GM18951 (cell line): Measurements from ENCODE around the gene MPP3.

Source experiments
- POLR2A ChIP-seq: IDR thresholded peaks from 4 replicates; pipeline ENCODE4 v1.6.1; 2011; ENCODE audit warnings: mild to moderate bottlenecking; ENCODE audit not compliant: insufficient read length, insufficient read depth; ENCODE audit errors: extremely low read depth
- in situ Hi-C: fragments of 300-500 bp; cut with MboI; formaldehyde crosslinking; loops from one replicate; pipeline ENCODE4 v1.12.0; 2022; ENCODE audit warnings: low sequenced_read_pairs, mixed read lengths, inconsistent platforms; ENCODE audit not compliant: unreplicated experiment

MPP3 gene

GRCh38 chr17:43778337-43779144, 54.4 kb downstream of the MPP3 start, which contains the start of gene DUSP3:
Gene DUSP3 (minus strand): TSS chr17:43778977. CDS start chr17:43778924, 53 bp downstream.
- TF ChIP-seq POLR2A: peak; percentile 69
- in situ Hi-C loops: no loop called here

- in situ Hi-C loops: no loop called here
- no peak for TF ChIP-seq POLR2A
Observed at GRCh38 chr17:43774304-43775250, 58.4 kb downstream of the MPP3 start.

DNA sequence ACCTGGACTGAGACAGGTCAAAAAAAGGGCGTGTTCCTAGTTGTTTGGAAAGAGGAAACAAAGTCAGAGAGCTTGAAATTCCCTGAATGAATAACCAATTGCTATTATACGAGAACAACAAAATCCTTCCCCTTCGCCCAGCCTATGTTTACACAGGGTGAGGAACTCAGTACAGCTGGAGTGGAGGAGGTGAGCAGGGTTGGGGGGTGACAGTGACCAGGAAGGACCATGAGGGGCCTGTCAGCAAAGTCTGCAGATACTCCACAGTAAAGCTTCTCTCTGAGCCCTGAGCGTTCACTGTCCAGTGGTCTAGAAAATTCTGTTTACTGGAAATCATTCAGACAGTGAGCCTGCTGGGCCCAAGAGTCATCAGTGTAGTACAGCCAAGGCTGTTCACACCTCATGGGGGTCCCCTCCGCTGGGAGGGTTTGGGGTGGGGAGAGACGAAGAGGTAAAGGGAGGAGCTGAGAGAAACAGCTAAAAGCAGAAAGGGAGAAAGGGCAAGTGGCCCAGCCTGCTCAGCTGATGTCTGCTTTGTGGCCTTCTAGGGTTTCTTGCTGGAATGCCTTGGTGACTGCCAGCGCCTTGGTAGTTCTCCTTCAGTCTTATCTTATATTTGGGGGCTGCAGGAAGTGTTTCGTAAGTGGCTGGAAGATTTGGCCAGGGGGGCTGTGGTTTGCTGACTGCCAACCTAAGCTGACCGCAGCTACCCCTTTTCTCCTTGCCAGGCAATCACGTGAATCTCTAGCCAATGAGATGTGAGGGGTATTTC, 59.9 kb downstream of the MPP3 start:
- in situ Hi-C loops: no loop called here
- TF ChIP-seq POLR2A: no peak

- no peak for TF ChIP-seq POLR2A
- in situ Hi-C loops: no loop called here
Observed at GRCh38 chr17:43771463-43771862, 61.5 kb downstream of the MPP3 start.

DNA sequence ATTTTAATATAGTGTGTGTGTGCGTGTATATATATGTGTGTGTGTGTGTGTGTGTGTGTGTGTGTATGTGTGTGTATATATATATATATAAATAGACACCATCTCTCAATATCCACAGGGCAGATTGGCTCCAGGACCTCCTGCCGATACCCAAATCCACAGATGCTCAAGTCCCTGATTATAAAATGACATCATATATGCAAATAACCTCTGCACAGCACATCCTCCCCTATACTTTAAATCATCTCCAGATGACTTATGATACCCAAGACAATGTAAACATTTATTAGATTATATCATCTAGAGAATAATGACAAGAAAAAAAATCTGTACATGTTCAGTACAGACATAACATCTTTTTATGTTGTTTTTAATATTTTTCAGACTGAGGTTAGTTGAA, 62.0 kb downstream of the MPP3 start:
- no peak for TF ChIP-seq POLR2A
- in situ Hi-C loops: no loop called here

GRCh38 chr17:43769859-43770258, 63.1 kb downstream of the MPP3 start:
- no peak for TF ChIP-seq POLR2A
- in situ Hi-C loops: loop anchor here (10.0 kb wide), 1 partner anchor 195 kb away; no protein-coding TSS in a partner anchor

- in situ Hi-C loops: loop anchor here (10.0 kb wide), 1 partner anchor 195 kb away; no protein-coding TSS in a partner anchor
- TF ChIP-seq POLR2A: no peak
Observed at GRCh38 chr17:43769426-43769825, 63.5 kb downstream of the MPP3 start.

GRCh38 chr17:43768943-43769342, 64.0 kb downstream of the MPP3 start:
- in situ Hi-C loops: loop anchor here (10.0 kb wide), 1 partner anchor 194 kb away; no protein-coding TSS in a partner anchor

GRCh38 chr17:43768382-43768781, 64.6 kb downstream of the MPP3 start:
- TF ChIP-seq POLR2A: no peak
- in situ Hi-C loops: loop anchor here (10.0 kb wide), 1 partner anchor 194 kb away; no protein-coding TSS in a partner anchor

More at GRCh38 chr17:43768943-43769342, 64.0 kb downstream of the MPP3 start:
- no peak for TF ChIP-seq POLR2A

DNA sequence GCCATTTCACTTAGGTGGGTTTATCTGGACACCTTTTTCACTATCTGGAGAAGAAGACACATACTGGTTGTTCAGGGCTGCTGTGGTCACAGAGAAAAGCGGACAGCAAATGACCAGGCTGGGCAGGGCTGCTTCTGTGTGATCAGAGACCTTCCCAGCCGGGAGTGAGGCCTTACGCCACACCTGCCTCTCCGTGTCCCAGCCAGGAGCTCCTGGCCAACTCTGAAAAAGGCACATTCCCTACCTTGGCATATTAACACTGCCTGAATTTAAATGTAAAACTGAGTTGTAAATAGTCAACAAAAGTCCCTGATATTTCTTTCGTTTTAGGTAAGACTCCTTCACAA, 65.3 kb downstream of the MPP3 start:
- in situ Hi-C loops: loop anchor here (10.0 kb wide), 1 partner anchor 193 kb away; no protein-coding TSS in a partner anchor
- no peak for TF ChIP-seq POLR2A

GRCh38 chr17:43767053-43767712, 65.8 kb downstream of the MPP3 start:
- TF ChIP-seq POLR2A: no peak
- in situ Hi-C loops: loop anchor here (10.0 kb wide), 1 partner anchor 192 kb away; no protein-coding TSS in a partner anchor
